ENCODE results near the gene EXOC4. TPM values are rescaled to one million over a fixed set of nuclear protein-coding genes. Genes with fewer than 3 reads are reported as not detected.

EXOC4 gene
- total RNA-seq, 1 experiment from 2014 or later = 75.8 TPM

DNA sequence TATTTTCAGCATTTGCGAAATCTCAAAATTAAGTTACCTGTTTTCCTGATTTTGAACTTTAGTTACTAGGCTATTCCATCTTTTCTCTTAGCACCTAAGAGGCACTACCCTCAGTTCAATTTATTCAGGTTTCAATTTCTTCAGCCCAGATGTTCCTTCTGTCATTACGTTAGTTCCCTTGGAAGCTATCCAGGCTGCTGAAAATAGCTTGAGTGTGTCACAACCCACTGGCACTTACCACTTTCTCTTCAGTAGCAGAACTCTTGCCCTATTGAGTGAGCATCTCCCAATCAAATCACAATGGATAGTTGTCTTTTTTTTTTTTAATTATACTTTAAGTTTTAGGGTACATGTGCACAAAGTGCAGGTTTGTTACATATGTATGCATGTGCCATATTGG lies 541.6 kb downstream of the EXOC4 start:
- Histone ChIP-seq H3K9me3 (ENCODE audit: control insufficient read depth, low read depth, low read length) (no peaks in the 10 kb centered on the region), H2AFZ (ENCODE audit: low read length) (no peak overlapping the region), H3K9ac (ENCODE audit: extremely low read depth, insufficient read length, low read length) (no peak overlapping the region), H3T11ph (ENCODE audit: low read length) (no peak overlapping the region), H2BK120ac (ENCODE audit: low read depth, low read length, poor library complexity, severe bottlenecking) (no peak overlapping the region), H3K27me3 (ENCODE audit: insufficient read depth, low read length) (no peaks in the 10 kb centered on the region), H2BK12ac (ENCODE audit: insufficient read length, low read depth, low read length) (no peak overlapping the region), H3K27ac (ENCODE audit: insufficient read length, low read depth, low read length) (no peak overlapping the region), H4K20me1 (ENCODE audit: control insufficient read depth, insufficient read depth, insufficient read length) (no peaks in the 10 kb centered on the region), H3K4me1 (ENCODE audit: insufficient read depth, low read length) (no peaks in the 10 kb centered on the region), H3K4me2 (ENCODE audit: insufficient read depth, insufficient read length, low read length) (no peak overlapping the region), H4K91ac (ENCODE audit: insufficient read length, low read depth, low read length) (no peak overlapping the region), H2AK5ac (ENCODE audit: insufficient read length, low read length) (no peak overlapping the region), H4K5ac (ENCODE audit: insufficient read length, low read depth, low read length) (no peak overlapping the region), H2BK5ac (ENCODE audit: insufficient read length, low read length) (no peak overlapping the region), H3K23ac (ENCODE audit: insufficient read length, low read depth, low read length) (no peak overlapping the region), H3K79me2 (ENCODE audit: insufficient read depth, low read length) (no peaks in the 10 kb centered on the region), H2BK20ac (ENCODE audit: low read depth, low read length, poor library complexity, severe bottlenecking) (no peak overlapping the region), H4K8ac (replicated peaks; ENCODE audit: insufficient read length, low read depth, low read length) (no peak overlapping the region), H2BK15ac (ENCODE audit: low read depth, low read length) (no peak overlapping the region), H3K56ac (ENCODE audit: insufficient read length, low read depth, low read length) (no peak overlapping the region), H3K14ac (ENCODE audit: insufficient read depth, low read length) (no peak overlapping the region), H3K18ac (ENCODE audit: insufficient read length, low read depth, low read length) (no peak overlapping the region), H3K23me2 (ENCODE audit: insufficient read length, low read depth, low read length, poor library complexity, severe bottlenecking) (no peaks in the 10 kb centered on the region), H3K4ac (ENCODE audit: low read depth, low read length) (no peak overlapping the region), H3K79me1 (ENCODE audit: insufficient read depth, low read depth, low read length, poor library complexity, severe bottlenecking) (no peaks in the 10 kb centered on the region)
- Mint-ChIP-seq H3K27me3 (ENCODE audit: low read depth) (no peaks in the 10 kb centered on the region), H3K4me1 (peaks cover 0 to 3% of the 10 kb centered on the region in 2 experiments; a peak in 1 of 4 replicates), H3K9me3 (no peaks in the 10 kb centered on the region), H3K36me3 (ENCODE audit: insufficient read depth in 1 of 3, low read depth in 3 of 3) (no peaks in the 10 kb centered on the region), H3K27ac (no peak overlapping the region; a peak in 1 of 7 replicates), H3K4me3 (no peak overlapping the region)
- DNase-seq = no peak
- WGBS (ENCODE audit: extremely low coverage, insufficient read length, low lambda C conversion rate) = no CpG with 5 or more reads among the region's 2 CpGs
- TF ChIP-seq, protein P1, sequence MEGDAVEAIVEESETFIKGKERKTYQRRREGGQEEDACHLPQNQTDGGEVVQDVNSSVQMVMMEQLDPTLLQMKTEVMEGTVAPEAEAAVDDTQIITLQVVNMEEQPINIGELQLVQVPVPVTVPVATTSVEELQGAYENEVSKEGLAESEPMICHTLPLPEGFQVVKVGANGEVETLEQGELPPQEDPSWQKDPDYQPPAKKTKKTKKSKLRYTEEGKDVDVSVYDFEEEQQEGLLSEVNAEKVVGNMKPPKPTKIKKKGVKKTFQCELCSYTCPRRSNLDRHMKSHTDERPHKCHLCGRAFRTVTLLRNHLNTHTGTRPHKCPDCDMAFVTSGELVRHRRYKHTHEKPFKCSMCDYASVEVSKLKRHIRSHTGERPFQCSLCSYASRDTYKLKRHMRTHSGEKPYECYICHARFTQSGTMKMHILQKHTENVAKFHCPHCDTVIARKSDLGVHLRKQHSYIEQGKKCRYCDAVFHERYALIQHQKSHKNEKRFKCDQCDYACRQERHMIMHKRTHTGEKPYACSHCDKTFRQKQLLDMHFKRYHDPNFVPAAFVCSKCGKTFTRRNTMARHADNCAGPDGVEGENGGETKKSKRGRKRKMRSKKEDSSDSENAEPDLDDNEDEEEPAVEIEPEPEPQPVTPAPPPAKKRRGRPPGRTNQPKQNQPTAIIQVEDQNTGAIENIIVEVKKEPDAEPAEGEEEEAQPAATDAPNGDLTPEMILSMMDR (conservative IDR thresholded peaks at IDR 0.05) = no peak
